Measurements from ENCODE around the gene CTAGE4. TPM values are rescaled to one million over a fixed set of nuclear protein-coding genes. Genes with fewer than 3 reads are reported as not detected.
"Not testable (repeated sequence)": the region's sequence is repeated elsewhere in the genome, so short reads cannot be mapped to it uniquely, and the experiment has no call there.

CTAGE4 gene
- total and polyA plus RNA-seq, 2 of the 13 experiments (the other 11 are each of a cell fraction or from before 2014, with no cell fraction given), result not detected

DNA sequence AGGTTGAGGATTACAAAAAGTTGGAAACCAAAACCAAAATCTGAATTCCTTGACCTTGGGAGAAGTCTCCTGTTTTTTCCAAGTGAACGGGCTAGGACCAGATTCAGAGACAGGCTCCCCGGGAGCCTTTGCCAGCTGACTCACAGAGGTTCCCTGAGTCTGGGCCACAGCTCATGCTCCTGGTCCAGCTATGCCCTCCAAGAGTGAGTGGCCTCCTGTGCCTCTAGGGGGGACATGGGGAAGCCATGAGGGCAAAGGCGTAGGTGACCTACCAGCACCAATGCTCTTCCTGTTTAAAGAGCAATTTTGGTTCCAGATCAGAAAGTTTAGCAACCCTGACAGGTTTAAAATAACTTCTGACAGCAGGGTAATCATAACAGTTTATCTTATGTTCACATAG, 45.5 kb downstream of the CTAGE4 start:
- ATAC-seq; BruUV-seq (replicated peaks); H3K4me2 ChIP-seq (ENCODE audit: low read depth, low read length); H3K27me3 ChIP-seq (ENCODE audit: control insufficient read depth in 1 of 2, insufficient read depth in 2 of 2, low read length in 2 of 2); DNase-seq (ENCODE audit: low spot score); H4K20me1 ChIP-seq (ENCODE audit: insufficient read depth, low read length); H3K79me2 ChIP-seq (ENCODE audit: insufficient read depth, low read length); H3K9ac ChIP-seq (ENCODE audit: insufficient read depth, low read depth, low read length); POLR2A ChIA-PET; intact Hi-C loops (cut with micrococcal nuclease; ENCODE audit: unreplicated experiment); H2AFZ ChIP-seq (ENCODE audit: low read length); in situ Hi-C loops (cut with HindIII; ENCODE audit: extremely low pct_ligation_motif_present, low pct_unique_long_range_greater_than_20kb); H3K4me3 ChIP-seq (replicated peaks in 1 of 3; ENCODE audit: insufficient read depth in 1 of 3, low read depth in 2 of 3, low read length in 3 of 3); H3K9me3 ChIP-seq (ENCODE audit: low read length); H3K27ac ChIP-seq (ENCODE audit: extremely low read length, insufficient read depth, low read length); CTCF ChIA-PET (ENCODE audit: low intra/inter-chr PET ratio, low total read pairs); H3K36me3 ChIP-seq (replicated peaks in 1 of 2; ENCODE audit: control insufficient read depth in 1 of 2, insufficient read depth in 2 of 2, low read length in 2 of 2); FAIRE-seq; H3K4me1 ChIP-seq (ENCODE audit: insufficient read depth, low read length): not testable (repeated sequence)
- 20% methylated on average over 1 of the region's 3 CpGs for WGBS (ENCODE audit: low lambda C conversion rate)

GRCh38 chr7:144231027-144231426, 47.8 kb downstream of the CTAGE4 start:
- in situ Hi-C loops (cut with HindIII; ENCODE audit: extremely low pct_ligation_motif_present, low pct_unique_long_range_greater_than_20kb); H3K4me3 ChIP-seq (replicated peaks in 1 of 3; ENCODE audit: insufficient read depth in 1 of 3, low read depth in 2 of 3, low read length in 3 of 3); H3K27ac ChIP-seq (ENCODE audit: extremely low read length, insufficient read depth, low read length); H3K9ac ChIP-seq (ENCODE audit: insufficient read depth, low read depth, low read length); POLR2A ChIA-PET; H3K79me2 ChIP-seq (ENCODE audit: insufficient read depth, low read length); H2AFZ ChIP-seq (ENCODE audit: low read length); DNase-seq (ENCODE audit: low spot score); intact Hi-C loops (cut with micrococcal nuclease; ENCODE audit: unreplicated experiment); BruUV-seq (replicated peaks); H3K27me3 ChIP-seq (ENCODE audit: control insufficient read depth in 1 of 2, insufficient read depth in 2 of 2, low read length in 2 of 2); H3K9me3 ChIP-seq (ENCODE audit: low read length); CTCF ChIA-PET (ENCODE audit: low intra/inter-chr PET ratio, low total read pairs); H3K36me3 ChIP-seq (replicated peaks in 1 of 2; ENCODE audit: control insufficient read depth in 1 of 2, insufficient read depth in 2 of 2, low read length in 2 of 2); H3K4me1 ChIP-seq (ENCODE audit: insufficient read depth, low read length); H3K4me2 ChIP-seq (ENCODE audit: low read depth, low read length); FAIRE-seq; ATAC-seq; H4K20me1 ChIP-seq (ENCODE audit: insufficient read depth, low read length): not testable (repeated sequence)
- WGBS (ENCODE audit: low lambda C conversion rate), result no CpG with 5 or more reads among the region's 2 CpGs

DNA sequence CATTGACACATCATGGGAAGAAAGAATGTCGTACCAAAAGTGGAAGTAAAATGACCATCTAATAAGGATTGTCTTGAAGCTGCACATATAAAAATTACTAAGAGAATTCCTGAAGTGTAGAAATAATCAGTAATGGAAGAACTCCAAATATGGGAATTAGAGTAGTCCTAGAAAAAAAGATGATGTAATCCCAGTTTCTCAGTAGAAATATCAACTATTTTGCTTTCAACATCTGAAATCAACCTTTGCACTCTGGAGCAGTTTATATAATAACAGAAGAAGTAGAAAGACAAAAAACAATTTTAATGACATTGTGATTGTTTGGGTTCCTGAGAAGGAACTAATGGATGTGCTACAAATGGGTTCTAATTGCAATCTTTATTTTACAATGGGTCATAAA, 49.8 kb downstream of the CTAGE4 start:
- DNase-seq (ENCODE audit: low spot score); H3K36me3 ChIP-seq (replicated peaks in 1 of 2; ENCODE audit: control insufficient read depth in 1 of 2, insufficient read depth in 2 of 2, low read length in 2 of 2); intact Hi-C loops (cut with micrococcal nuclease; ENCODE audit: unreplicated experiment); H3K79me2 ChIP-seq (ENCODE audit: insufficient read depth, low read length); ATAC-seq; H3K4me1 ChIP-seq (ENCODE audit: insufficient read depth, low read length); H3K27me3 ChIP-seq (ENCODE audit: control insufficient read depth in 1 of 2, insufficient read depth in 2 of 2, low read length in 2 of 2); H3K4me2 ChIP-seq (ENCODE audit: low read depth, low read length); H2AFZ ChIP-seq (ENCODE audit: low read length); CTCF ChIA-PET (ENCODE audit: low intra/inter-chr PET ratio, low total read pairs); H3K9ac ChIP-seq (ENCODE audit: insufficient read depth, low read depth, low read length); in situ Hi-C loops (cut with HindIII; ENCODE audit: extremely low pct_ligation_motif_present, low pct_unique_long_range_greater_than_20kb); POLR2A ChIA-PET; H3K27ac ChIP-seq (ENCODE audit: extremely low read length, insufficient read depth, low read length); H3K4me3 ChIP-seq (replicated peaks in 1 of 3; ENCODE audit: insufficient read depth in 1 of 3, low read depth in 2 of 3, low read length in 3 of 3); H3K9me3 ChIP-seq (ENCODE audit: low read length); H4K20me1 ChIP-seq (ENCODE audit: insufficient read depth, low read length); BruUV-seq (replicated peaks); FAIRE-seq: not testable (repeated sequence)
- 14% methylated on average over 1 of the region's 1 CpG for WGBS (ENCODE audit: low lambda C conversion rate)

Other genes with a start within 250 kb of the CTAGE4 start
- gene OR2F2, start 248.2 kb upstream of the CTAGE4 start, total RNA-seq (2016; rRNA removed; fragmentation: Illumina TruSeq; extraction: Trizol), result 0.13 TPM in 1 of 2 replicates, not detected in the other
- not detected in 2 replicates for gene OR2F2, start 248.2 kb upstream of the CTAGE4 start, polyA plus RNA-seq (2011; rRNA removed)
- 0.90 and 1.5 TPM in 2 replicates for gene OR2F1, start 228.6 kb upstream of the CTAGE4 start, total RNA-seq (2016; rRNA removed; fragmentation: Illumina TruSeq; extraction: Trizol)
- 0.35 and 0.36 TPM in 2 replicates for gene OR2F1, start 228.6 kb upstream of the CTAGE4 start, polyA plus RNA-seq (2011; rRNA removed)
- gene OR6B1, start 183.1 kb upstream of the CTAGE4 start, total RNA-seq (2016; rRNA removed; fragmentation: Illumina TruSeq; extraction: Trizol), result not detected in 2 replicates
- gene OR6B1, start 183.1 kb upstream of the CTAGE4 start, polyA plus RNA-seq (2011; rRNA removed), result 0.18 TPM in 2 replicates
- not detected in 2 replicates for gene OR2A5, start 134.5 kb upstream of the CTAGE4 start, total RNA-seq (2016; rRNA removed; fragmentation: Illumina TruSeq; extraction: Trizol)
- not detected in 2 replicates for gene OR2A5, start 134.5 kb upstream of the CTAGE4 start, polyA plus RNA-seq (2011; rRNA removed)
- gene OR2A25, start 113.7 kb upstream of the CTAGE4 start, total RNA-seq (2016; rRNA removed; fragmentation: Illumina TruSeq; extraction: Trizol), result not detected in 2 replicates
- gene OR2A25, start 113.7 kb upstream of the CTAGE4 start, polyA plus RNA-seq (2011; rRNA removed), result 0.07 TPM in 1 of 2 replicates, not detected in the other
- not detected in 2 replicates for gene OR2A12, start 97.2 kb upstream of the CTAGE4 start, total RNA-seq (2016; rRNA removed; fragmentation: Illumina TruSeq; extraction: Trizol)
- 0.18 TPM in 1 of 2 replicates, not detected in the other for gene OR2A12, start 97.2 kb upstream of the CTAGE4 start, polyA plus RNA-seq (2011; rRNA removed)
- gene OR2A2, start 73.9 kb upstream of the CTAGE4 start, total RNA-seq (2016; rRNA removed; fragmentation: Illumina TruSeq; extraction: Trizol), result not detected in 2 replicates
- not detected in 2 replicates for gene OR2A2, start 73.9 kb upstream of the CTAGE4 start, polyA plus RNA-seq (2011; rRNA removed)
- not detected in 2 replicates for gene OR2A14, start 60.3 kb upstream of the CTAGE4 start, total RNA-seq (2016; rRNA removed; fragmentation: Illumina TruSeq; extraction: Trizol)
- not detected in 2 replicates for gene OR2A14, start 60.3 kb upstream of the CTAGE4 start, polyA plus RNA-seq (2011; rRNA removed)
- 0.18 TPM in 1 of 2 replicates, not detected in the other for gene ARHGEF35, start 12.4 kb downstream of the CTAGE4 start, total RNA-seq (2016; rRNA removed; fragmentation: Illumina TruSeq; extraction: Trizol)
- 0.03 TPM in 1 of 2 replicates, not detected in the other for gene ARHGEF35, start 12.4 kb downstream of the CTAGE4 start, polyA plus RNA-seq (2011; rRNA removed)
- not detected in 2 replicates for gene OR2A42, start 56.1 kb downstream of the CTAGE4 start, total RNA-seq (2016; rRNA removed; fragmentation: Illumina TruSeq; extraction: Trizol)
- gene OR2A42, start 56.1 kb downstream of the CTAGE4 start, polyA plus RNA-seq (2011; rRNA removed), result not detected in 2 replicates
- gene OR2A7, start 81.3 kb downstream of the CTAGE4 start, total RNA-seq (2016; rRNA removed; fragmentation: Illumina TruSeq; extraction: Trizol), result not detected in 2 replicates
- not detected in 2 replicates for gene OR2A7, start 81.3 kb downstream of the CTAGE4 start, polyA plus RNA-seq (2011; rRNA removed)
- gene CTAGE8, start 85.8 kb downstream of the CTAGE4 start, total RNA-seq (2016; rRNA removed; fragmentation: Illumina TruSeq; extraction: Trizol), result not detected in 2 replicates
- gene CTAGE8, start 85.8 kb downstream of the CTAGE4 start, polyA plus RNA-seq (2011; rRNA removed), result not detected in 2 replicates
- gene OR2A1, start 129.0 kb downstream of the CTAGE4 start, total RNA-seq (2016; rRNA removed; fragmentation: Illumina TruSeq; extraction: Trizol), result not detected in 2 replicates
- gene OR2A1, start 129.0 kb downstream of the CTAGE4 start, polyA plus RNA-seq (2011; rRNA removed), result not detected in 2 replicates
- 1.2 and 1.3 TPM in 2 replicates for gene ARHGEF5, start 171.9 kb downstream of the CTAGE4 start, total RNA-seq (2016; rRNA removed; fragmentation: Illumina TruSeq; extraction: Trizol)
- gene ARHGEF5, start 171.9 kb downstream of the CTAGE4 start, polyA plus RNA-seq (2011; rRNA removed), result 1.3 and 1.7 TPM in 2 replicates
- not detected in 2 replicates for gene NOBOX, start 220.2 kb downstream of the CTAGE4 start, total RNA-seq (2016; rRNA removed; fragmentation: Illumina TruSeq; extraction: Trizol)
- gene NOBOX, start 220.2 kb downstream of the CTAGE4 start, polyA plus RNA-seq (2011; rRNA removed), result not detected in 2 replicates

All from HepG2 (cell line).